Stimulated activated CD8-positive, alpha-beta memory T cell treated with anti-CD3 and anti-CD28 coated beads, Interleukin-15, amount 100 ng/mL, for 24 hours (primary cell): ENCODE results near the gene CACNA1S.
A peak's percentile ranks its signal among the peaks of the same experiment; 100 is the strongest.

Experiments
- DNase-seq: peaks from one replicate; pipeline ENCODE4 v3.0.0-alpha.2; 2020; ENCODE audit warnings: low read depth

Gene CACNA1S

DNA sequence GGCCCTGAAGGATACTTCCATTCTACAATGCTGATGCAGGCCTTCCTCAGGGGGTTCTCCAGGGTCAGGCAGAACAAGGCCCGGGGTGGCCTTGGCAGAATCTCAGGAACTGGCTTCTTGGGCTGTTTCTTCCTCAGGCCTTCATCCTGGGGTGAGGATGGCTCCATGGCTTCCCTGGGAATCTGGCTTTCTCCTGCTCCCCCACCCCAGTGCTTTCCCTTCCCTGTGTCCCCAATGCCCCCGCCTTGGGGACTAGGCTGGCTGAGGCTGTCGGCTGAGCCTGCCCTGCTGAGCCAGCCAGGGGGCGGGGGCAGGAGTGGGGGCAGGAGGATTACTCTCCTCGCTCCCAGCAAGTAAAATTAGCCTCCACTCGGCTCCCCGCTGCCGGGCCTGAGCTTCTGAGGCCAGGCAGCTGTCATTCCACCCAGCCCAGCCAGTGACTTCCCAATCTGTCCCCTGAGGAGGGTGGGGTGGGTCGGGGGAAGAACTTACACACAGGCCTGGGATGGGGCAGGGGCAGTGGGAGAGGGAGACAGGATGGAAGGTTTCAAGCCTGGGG lies at the start of gene CACNA1S:
TSS of gene CACNA1S (minus strand) at position 254 of the 559 bp plus-strand sequence. CDS start at position 167, 87 bp downstream.
- DNase-seq = no peak

DNA sequence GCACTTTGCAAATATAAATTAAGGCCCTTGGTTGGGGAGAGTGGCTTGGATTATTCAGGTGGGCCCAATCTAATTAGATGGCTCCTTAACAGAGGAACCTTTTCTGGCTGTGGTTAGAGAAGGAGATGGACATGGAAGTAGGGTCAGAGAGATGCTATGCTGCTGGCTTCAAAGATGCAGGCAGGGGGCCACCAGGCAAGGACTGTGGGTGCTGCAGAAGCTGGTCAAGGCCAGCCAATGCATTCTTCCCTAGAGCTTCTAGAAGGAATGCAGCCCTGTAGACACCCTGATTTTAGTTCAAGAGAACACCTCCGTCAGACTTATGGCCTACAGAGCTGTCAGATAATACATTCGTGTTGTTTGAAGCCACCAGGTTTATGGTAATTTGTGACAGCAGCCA lies 45.7 kb upstream of the CACNA1S start:
- DNase-seq = no peak

DNA sequence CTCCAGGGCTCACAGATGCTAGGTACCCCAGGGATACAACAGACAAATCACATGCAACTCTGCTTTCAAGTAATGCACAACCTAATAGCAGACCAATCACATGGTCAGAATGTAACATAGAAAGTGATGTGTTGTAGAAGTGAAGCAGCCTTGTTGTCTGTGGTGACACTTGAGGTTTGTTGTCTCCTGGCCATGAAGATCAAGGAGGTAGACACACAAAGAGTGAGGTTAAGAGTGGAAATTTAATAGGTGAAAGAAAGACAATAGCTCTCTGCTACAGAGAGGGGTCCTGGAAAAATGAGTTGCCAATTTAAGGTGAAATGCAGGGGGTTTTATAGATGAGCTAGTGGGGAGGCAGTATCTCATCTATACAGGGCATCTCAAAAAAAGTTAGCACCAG lies 44.6 kb upstream of the CACNA1S start:
- no peak for DNase-seq

DNA sequence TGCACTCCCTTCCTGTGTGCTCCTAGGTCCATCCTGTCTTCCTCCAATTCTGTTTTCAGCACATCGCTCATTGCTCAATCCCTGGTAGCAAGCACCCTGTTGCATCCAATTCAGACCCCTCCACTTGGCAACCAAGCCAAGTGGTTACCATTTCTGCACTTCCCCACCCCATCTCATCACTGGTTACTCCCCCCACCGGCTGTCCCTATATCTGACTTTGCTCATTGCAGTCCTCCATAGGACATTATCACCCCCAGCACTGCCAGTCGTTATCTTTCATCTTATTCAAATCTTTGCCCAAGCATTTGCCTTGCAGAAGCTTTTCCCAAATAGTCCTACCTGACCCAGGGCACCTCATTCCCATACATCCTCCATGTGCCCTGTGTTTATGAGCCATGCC lies 44.1 kb upstream of the CACNA1S start:
- no peak for DNase-seq

DNA sequence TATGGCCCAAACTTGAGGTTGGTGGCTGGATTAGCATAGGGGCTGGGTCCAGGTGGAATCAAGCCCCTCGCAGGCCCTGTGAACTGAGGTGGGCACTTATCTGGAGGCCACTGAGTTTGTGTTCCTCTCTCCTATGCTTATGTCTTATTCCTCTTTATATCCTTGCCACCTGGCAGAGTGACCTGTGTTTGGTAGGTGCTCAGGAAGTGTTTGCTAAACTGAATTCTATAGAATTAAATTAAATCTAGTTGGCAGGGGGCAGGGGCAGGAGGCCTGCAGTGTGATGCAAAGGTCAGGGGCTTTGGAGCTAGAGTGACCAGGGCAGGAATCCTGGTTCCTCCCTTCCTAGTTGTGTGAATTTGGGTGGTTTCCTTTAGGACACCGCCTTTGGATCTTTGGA lies 43.1 kb upstream of the CACNA1S start:
- DNase-seq = no peak

DNA sequence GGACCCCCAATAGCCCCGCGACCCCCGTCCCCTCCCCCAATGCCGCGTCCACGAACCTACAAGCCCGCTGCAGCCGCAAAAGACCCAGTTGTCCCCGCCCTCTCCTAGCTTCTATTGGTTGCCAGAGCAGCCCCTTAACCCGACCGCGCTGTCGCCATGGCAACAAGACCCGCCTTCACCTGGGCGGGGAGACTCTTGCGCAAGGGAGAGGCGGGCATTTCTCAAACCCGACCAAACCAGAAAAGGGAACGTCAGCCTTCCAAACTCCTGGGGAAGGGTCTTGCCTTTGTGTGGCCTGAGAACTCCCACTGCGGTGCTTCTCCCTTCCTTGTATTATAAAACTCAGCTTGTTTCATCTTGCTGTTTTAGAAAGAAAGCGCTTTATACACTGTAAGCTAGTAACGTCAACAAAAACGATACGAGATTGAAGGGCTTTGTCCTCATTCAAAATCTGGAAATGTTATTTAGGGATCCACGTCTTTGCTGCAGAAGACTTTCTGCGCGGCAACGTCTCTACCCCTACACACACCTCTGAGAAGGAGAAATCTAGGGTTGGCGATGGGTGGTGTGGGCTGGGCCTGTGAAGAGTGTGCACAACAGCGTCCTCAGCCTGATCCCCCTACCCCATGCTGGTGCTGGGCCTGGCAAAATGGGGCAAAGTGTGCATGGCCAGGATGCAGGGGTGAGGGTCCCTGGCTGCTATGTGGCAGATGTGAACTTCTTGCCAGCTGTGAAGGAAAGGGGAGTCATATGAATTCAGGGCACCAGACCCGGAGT lies 42.4 kb upstream of the CACNA1S start, which contains the start of gene TMEM9:
TSS of gene TMEM9 (minus strand) at position 86 of the 777 bp plus-strand sequence. CDS start 551 bp downstream, outside the sequence.
- DNase-seq = peak; percentile 98

DNA sequence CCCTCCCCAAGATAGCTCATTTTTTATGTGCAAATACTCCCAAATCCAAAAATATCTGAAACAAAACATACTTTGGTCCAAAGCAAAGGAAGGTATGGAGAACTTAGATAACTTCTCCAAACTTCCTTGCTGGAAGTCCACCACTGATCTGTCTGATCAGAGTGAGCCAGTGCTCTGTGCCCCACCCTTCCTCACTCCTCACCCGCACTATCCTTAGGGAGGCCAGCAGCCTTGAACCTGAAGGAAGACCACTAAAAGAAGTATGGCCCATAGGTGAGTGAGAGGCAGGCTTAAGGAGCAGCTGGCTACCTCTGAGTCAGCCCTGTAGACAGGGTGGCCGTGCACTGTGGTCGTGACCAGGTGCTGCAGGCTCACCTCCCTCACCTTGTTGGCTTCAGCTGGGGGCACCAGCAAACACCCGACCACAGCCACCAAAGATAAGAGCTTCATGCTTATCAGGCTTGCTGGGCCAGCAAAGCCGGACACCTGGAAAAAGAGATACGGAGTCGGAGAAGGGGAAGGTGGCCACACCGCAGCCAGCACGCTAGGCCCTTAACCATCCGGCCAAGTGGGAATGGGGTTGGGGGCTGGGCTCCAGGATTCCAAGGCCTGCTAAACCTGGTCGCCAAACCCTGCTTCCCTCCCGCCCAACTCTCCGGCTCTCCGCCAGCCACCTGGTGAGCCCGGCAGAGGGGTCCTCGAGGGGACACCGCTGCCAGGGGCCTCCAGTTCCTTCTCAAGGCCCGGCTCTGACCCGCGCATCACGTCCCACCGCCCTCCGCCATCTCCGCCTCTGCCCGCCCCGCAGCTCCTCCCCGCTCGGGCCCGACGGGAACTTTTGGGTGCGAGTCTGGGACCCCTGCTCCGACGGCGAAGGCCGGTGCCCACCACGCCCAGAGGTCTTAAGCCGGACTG lies 41.5 kb upstream of the CACNA1S start:
- DNase-seq = no peak

DNA sequence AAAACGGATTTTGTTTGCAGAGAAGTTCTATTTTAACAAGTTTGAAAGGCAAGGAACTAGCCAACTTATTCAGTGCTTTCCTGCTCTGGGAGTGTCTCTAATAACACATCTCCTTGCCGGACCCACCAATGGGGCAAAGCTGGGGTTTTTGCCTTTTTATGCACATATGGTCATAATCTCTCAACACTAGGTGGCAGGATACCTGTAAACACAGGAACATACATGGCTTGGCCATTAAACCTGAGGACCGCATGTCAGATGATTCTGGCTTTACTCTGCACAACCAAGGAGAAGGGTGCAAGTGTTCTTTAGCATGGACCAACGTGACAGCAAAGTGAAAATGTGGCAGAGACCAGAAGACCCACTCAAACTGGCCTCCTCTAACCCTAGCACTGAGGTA lies 37.2 kb upstream of the CACNA1S start:
- no peak for DNase-seq

DNA sequence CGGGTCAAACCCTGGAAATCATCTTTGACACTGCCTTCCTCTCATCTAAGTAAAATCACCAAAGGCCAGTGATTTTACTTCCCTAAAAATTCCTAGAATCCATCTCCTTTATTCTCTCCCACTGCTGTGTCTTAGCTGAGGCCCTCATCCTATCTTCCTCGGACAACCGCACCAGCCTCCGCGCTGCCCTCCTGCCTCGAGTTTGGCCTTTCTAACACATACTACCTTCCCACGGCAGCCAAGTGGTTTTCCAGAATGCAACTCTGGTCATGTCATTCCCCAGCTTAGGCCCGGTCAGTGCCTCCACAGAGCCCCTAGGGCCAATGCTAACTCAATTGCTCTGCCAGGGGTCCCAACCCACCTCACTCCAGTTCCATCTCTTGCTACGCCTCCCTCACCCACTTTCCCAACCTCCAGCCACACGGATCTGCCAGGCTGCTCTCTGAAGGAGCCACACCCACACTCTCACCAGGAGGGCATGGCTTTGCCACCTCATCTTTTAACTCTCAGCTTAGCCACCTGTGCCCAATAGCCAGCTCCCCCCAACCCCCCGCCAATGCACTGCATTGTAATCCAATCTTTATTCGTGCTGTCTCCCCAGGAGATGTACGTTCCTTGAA lies 35.3 kb upstream of the CACNA1S start:
- no peak for DNase-seq

DNA sequence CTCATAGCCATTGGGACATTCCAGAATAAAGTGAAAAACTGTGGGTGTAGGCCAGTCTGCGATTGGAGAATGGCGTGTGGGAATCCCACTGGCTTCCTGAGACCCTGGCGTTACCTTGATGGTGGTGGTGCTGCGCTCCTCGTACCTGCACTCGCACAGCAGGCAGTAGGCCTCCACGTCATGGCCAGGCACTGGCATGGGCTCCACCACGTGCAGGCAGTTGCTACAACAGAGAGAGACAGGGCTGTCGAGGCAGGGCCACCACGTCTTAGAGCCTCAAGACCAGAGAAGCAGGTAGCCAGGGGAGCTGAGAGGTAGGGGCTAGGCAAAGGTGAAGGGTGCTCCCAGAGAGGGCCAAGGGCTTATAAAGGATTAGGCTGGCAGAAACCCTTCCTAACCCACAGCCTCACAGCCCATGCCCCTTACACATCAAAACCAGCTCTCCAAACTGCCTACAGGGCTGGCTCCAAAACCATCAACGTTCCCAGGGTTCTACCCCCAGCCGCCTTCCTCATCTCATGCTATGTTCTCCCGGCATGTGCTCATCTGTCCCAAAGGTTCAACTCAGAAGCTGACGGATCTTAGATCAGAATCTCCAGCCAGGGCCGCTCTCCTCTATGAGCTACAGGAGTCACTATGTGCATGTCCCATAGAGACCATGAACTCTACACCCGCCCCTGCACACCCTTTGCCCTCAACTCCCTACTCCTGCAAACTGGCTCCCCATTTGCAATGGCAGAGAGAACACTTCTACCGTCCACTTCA lies 34.6 kb upstream of the CACNA1S start:
- DNase-seq = no peak

DNA sequence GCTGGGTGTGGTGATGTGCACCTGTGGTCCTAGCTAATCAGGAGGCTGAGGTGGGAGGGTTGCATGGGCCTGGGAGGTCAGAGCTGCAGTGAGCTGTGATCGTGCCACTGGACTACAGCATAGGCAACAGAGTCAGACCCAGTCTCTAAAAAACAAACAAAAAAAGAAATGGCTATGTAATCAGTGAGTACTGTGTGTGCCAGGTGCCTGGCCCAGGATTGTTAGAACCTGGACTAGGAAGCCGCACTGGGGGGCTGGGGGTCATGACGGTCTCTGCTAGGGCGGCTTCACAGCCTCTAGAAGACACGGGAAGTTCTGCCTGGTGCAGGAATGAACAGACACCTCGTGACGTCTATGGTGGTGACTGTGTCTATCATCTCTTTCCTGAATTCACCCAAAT lies 33.6 kb upstream of the CACNA1S start:
- no peak for DNase-seq

DNA sequence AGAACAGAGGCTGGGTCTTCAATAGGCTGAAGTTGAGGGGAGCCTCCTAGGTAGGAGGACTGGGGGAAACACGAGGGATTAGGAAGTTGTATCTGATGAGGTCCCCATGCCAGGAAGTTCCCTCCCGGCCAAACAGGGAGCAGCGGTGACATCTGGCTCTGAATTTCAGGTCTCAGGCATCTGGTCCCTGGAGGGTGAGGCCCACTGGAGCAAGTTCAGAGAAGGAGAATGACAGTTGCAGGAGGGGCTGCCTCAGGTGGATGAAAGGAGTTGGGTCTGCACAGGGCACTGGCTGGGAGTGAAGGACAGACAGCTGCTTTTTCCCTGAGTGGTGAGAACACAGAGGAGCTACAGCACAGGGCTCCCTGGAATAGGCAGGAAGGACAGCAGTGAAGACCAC lies 32.9 kb upstream of the CACNA1S start:
- no peak for DNase-seq

DNA sequence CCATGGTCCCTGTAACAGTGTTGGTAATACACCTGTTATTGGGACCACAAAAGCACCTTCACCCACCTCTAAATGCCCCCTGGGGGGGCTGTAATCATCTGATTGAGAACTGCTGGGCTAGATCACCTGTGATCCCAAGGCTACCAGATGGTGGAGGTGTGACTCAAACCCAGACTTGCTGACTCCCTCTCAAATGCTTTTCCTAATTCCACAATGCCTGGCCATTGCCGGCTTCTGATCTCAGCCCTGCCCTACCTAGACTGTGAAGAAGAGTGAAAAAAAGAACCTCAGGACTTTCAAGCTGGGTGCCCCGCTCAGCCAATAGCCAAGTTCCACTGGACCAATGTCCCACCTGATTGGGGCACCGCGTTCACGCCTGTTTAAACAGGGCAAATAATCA lies 32.5 kb upstream of the CACNA1S start:
- DNase-seq = no peak

DNA sequence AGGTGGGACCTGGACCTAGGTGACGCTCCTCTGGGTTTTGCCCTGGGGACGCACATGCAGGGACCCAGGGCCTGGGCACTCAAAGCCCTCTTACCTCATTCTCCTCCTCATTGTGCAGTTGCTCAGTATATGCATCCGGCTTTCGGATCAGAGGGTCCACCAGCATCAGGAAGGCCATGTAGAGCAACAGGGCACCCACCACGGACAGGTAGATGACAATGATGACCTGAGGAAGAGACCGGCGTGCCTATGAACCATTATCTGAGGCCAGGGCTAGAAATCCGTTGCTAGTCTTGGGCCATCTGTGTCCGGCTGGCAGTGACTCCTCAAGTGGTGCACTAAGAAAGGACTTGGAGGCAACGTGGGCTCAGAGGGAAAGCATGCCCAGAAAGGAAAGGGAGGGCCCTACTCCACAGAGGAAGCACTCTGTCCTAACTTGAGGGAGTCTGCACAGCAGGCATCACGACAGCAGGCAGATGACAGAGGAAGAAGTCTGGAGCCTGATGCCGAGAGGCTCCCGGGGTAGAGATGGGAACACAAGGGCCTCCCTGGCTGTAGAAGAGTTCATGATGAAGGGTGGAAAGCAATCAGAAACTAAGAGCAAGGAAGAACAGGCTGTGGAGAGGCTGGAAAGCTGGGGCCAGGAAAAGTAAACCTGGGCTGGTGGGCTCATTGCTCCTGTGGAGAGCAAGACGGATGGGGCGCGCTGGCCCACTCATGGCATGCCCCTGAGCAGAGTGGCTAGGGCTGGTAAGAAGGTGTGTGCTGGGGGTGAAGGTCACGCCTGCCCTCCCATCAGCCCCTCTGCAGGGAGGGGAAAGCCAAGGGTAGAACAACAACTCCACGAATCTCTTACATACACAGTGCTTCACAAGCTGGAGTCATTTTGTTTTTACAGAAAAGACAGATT lies 31.8 kb upstream of the CACNA1S start:
- no peak for DNase-seq

DNA sequence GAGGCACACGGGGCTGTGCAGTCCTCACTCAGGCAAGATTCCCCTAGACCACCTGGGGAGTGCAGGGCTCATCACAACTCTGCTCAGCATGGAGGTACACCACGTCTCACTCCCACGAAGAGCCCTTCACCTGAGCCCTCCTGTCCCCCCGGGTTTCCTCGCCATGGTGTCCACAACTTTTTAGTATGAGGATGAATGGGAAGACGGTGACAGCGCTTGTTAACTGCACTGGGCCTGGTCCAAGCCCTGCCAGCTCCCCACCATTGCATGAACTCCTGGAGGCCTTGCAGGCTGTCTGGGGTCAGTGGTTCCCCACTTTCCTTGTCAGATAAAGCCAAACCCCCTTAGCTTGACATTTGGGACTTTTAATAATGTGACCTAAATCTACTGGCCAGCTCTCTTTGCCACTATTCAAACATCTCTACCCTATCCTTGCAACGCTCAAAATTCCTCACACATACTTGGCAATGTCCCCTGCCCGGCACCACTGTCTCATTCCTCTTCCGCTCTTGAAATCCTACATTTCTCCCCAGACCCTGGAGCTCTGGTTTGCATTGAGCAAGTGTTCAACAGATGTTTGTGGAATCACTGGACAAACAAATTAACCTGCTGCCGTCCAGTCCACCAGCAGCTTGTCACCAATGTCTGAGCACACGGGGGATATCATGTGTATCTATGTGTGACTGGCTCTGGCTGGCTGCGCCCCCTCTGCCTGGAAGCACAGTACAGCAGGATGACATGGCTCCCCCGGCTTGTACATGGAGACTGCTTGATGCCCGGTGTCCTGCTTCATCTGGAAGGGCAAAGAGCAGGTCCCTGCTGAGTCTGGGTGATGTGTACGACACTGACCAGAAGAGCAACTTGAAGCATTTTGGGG lies 30.9 kb upstream of the CACNA1S start:
- no peak for DNase-seq

DNA sequence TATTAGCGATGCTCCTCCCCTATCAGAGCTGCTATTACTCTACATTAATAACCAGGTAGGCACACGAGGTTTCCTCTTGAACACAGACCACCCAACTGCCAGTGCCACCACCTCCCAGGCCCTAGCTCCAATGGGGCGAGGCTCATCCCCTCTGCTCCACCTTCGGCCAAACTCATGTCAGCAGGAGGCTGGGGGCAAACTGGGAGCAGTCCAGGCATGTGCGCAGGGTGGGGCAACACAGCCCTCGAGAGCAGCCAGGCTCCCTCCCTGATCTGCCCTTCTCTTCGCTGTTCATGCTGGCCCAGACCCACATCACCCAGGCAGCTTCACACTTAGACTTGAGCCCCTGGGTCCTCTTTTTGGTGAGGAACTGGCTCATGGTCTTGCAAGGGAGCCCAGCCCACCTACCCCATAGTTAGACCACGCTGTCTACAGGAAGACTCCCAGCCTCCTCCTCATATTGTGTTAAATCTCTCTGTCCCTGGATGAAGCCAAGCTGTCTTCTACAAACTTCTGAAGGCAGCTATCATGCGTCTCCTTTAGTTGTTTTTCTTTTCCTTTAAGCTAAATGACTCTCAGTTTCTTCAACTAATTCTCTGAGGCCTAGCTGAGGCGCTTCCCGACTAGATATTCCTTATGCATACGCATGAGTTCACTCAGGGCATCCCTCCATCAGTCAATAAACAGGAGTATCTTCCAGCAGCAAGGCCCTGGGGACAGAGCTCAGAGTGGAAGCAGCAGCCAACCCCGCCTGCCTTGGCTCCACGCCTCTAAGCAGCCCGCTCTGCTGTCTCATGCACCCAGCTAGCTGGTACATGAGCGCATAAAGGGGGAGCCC lies 30.0 kb upstream of the CACNA1S start:
- DNase-seq = no peak

DNA sequence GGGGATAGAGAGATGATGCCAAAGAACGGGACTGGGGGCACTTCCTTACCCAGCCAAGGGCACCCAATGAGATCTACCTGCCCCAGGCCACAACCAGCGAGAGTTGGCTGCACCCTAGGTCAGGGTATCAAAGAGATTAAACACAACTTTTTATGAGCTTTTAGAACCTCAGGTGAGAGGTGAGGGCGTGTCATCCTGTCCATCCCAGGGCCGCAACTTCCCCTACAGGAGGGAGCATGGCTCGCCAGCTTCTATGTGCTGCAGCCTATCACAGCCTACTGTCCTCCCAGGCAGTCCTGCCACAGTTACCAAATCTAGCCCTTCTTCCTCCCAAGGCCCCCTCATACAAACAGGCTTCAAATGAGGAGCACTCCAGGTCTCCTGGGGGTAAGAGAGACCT lies 29.2 kb upstream of the CACNA1S start:
- no peak for DNase-seq

DNA sequence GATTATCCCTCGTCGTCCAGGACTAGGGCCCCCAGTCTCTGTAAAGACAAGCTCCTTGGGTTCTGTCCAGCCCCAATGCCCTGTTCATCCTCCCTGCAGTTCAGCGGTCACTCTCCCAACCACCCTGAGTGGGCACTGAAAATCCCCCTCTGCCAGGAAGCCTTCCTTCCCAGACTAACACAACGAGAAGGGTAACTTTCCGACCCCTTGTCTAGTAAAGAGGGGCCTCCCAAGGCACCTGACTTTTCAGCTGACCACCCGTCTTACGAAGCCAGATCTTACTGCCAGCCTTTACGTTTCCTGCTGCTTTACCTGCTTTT lies 28.7 kb upstream of the CACNA1S start:
- no peak for DNase-seq
